T-helper 1 cell treated with Interleukin-12 subunit alpha and Interleukin-12 subunit beta and Interleukin-4 antibody, amounts not matched to agents 30 μg/mL and 1 μg/mL, for 36 hours (primary cell): ENCODE measurements around the gene LRRC74B.

Source experiments
- H3K27ac Mint-ChIP-seq: one replicate; pipeline ENCODE4 v1.8.0; 2021; ENCODE audit warnings: mild to moderate bottlenecking, mixed read lengths
- H3K27me3 Mint-ChIP-seq: one replicate; pipeline ENCODE4 v1.8.0; 2021; ENCODE audit warnings: low read depth, mixed read lengths
- H3K36me3 Mint-ChIP-seq: one replicate; pipeline ENCODE4 v1.8.0; 2021; ENCODE audit warnings: low read depth, mixed read lengths
- H3K4me1 Mint-ChIP-seq: one replicate; pipeline ENCODE4 v1.8.0; 2021; ENCODE audit warnings: low read depth, mixed read lengths
- H3K4me3 Mint-ChIP-seq: one replicate; pipeline ENCODE4 v1.8.0; 2021; ENCODE audit warnings: mild to moderate bottlenecking, moderate library complexity, mixed read lengths
- H3K9me3 Mint-ChIP-seq: one replicate; pipeline ENCODE4 v1.8.0; 2021; ENCODE audit warnings: mixed read lengths

Gene LRRC74B

DNA sequence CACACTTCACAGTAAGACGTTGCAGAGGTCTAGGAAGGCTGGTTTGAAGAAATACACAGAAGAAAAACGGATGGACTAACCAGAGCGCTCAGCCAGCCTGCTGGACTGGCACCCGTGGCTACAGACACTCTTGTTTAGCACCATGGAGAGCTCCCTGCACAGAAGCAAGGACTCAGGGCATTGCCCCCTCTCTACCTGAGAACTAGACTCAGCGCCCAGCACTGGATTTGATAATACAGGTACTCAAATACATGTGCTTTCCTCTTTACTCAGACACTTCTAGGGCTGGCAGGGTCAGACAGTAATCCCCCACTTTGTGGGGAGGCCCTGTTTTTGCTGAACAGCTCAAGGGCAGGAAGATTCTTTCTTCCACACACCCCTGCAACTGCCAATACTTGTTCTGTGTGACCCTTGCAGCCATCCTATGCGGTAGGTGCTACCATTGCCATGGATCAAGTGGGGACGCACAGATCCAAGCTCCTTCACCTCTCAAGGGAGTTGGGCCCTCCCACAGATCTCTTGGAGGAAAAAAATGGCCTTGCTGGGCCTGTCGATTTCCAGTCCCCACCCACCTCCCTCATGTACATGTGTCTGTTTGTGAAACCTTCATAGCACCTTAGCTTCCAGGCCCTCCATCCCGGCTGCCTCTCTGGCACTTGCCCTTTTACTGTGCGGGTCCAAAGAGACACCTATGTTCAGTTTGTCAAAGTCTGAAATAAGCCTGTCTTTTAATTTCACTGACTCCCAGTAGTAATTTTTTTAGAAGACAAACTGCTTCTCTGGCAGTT lies 35.9 kb upstream of the LRRC74B start:
- no peaks in the 10 kb centered on the region for H3K36me3 Mint-ChIP-seq
- H3K27ac Mint-ChIP-seq: no peak overlapping the region

DNA sequence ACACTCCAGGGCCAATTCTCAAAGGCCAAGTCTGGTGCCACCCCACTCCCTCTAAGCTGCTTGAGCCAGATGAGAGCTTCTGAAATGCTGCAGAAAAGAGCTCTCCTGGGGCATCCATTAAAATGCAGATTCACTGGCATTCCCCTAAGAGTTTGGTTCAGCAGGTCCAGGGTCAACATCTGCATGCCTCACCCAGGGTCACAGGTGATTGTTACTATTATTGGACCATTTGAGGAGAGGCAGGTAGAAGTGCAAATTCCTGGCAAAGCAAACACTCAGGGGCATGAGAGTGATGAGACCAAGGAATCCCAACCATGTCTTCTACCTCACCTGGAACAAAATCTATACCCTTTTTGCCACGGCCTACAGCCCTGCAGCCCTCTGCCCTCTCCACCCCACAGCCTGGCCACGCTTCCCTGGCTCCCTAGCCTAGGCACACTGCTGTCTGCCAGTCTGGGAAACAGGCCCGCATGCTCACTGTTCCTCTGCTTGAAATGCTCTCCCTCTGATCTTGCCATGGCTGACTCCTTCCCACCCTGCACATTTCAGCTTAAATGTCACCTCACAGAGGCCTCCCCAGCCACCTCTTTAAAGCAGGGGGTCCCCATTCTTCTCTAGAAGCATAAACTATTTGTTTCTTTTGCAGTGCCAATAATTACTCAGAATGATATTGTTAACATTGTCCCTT lies 35.2 kb upstream of the LRRC74B start:
- Mint-ChIP-seq H3K36me3 (no peaks in the 10 kb centered on the region), H3K4me3 (no peak overlapping the region)

More for the DNA sequence above, 35.9 kb upstream of the LRRC74B start:
- Mint-ChIP-seq H3K9me3 (no peaks in the 10 kb centered on the region), H3K4me3 (no peak overlapping the region), H3K27me3 (peaks cover 7% of the 10 kb centered on the region), H3K4me1 (peaks cover 12% of the 10 kb centered on the region)

GRCh38 chr22:21012446-21013407 lies 33.0 kb upstream of the LRRC74B start:
- Mint-ChIP-seq H3K4me3 (no peak overlapping the region), H3K9me3 (no peaks in the 10 kb centered on the region), H3K4me1 (peaks cover 15% of the 10 kb centered on the region), H3K36me3 (no peaks in the 10 kb centered on the region), H3K27ac (no peak overlapping the region), H3K27me3 (peaks cover 19% of the 10 kb centered on the region)

More for the DNA sequence above, 35.2 kb upstream of the LRRC74B start:
- Mint-ChIP-seq H3K9me3 (no peaks in the 10 kb centered on the region), H3K4me1 (peaks cover 15% of the 10 kb centered on the region), H3K27ac (no peak overlapping the region), H3K27me3 (peaks cover 11% of the 10 kb centered on the region)

DNA sequence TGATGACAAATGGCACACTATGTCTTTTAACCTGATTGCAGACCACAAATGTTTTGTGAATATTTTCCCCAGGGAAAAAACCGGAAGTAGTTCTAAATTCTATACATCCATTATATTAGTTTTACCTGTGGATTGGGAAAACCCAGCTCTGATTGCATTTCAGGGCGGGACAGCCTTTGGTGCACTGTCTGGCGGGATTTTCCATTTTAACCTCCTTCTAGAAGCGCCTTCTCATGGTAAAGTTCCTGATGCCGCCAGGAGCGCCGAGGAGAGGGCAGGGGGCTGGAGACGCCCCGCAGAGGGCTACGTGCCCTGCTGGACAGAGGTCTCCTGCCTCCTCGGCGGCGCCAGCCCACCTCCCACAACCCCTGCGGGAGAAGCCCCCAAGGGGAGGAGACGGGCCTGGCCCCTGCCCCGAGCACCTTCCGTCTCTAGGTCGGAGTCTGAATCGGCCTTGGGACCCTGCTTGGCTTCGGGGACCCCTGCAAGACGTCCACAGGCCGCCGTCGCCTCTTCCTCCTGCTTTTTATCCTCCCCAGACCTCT lies 32.0 kb upstream of the LRRC74B start:
- H3K27me3 Mint-ChIP-seq: peaks cover 21% of the 10 kb centered on the region
- no peaks in the 10 kb centered on the region for H3K9me3 Mint-ChIP-seq
- H3K4me3 Mint-ChIP-seq: peak overlapping the region; percentile 69
- H3K4me1 Mint-ChIP-seq: peaks cover 15% of the 10 kb centered on the region
- peak overlapping the region; percentile 52 for H3K27ac Mint-ChIP-seq
- no peaks in the 10 kb centered on the region for H3K36me3 Mint-ChIP-seq

DNA sequence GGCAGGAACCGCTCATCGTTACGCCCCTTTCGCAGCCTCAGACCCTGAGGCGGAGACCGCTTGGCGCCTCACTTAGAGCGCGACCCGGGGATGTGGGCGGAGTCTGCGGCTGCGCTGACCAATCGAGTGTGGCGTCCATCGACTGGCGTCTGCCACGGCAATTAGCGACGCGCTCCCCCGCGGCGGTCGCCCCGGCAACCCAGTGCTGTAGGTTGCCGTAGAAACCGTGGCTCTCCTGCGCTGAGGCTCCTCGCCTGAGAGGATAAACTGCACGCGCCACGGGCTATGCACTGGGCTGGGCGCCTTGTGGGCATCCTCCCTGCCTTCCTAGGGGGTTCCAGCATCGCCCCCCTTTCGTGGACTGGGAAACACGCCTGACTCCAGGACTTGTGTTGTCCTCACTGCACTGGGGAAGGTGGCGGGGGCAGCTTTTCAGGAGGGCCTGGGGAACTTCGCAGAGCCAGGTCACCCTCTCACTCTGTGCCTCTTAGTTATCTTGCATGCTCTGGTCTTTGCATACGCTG lies 31.5 kb upstream of the LRRC74B start:
- H3K4me1 Mint-ChIP-seq: peaks cover 15% of the 10 kb centered on the region
- H3K36me3 Mint-ChIP-seq: no peaks in the 10 kb centered on the region

GRCh38 chr22:21014726-21015465 lies 30.9 kb upstream of the LRRC74B start, which contains the start of gene P2RX6:
Gene P2RX6, plus strand, starts transcription at chr22:21015165. Its CDS starts 10 bp downstream, at chr22:21015175.
- peak within 1 kb of the TSS; percentile 69 for H3K4me3 Mint-ChIP-seq
- H3K4me1 Mint-ChIP-seq: peaks cover 15% of the 10 kb centered on the region
- peak within 1 kb of the TSS; percentile 52 for H3K27ac Mint-ChIP-seq
- no peaks in the 10 kb centered on the region for H3K9me3 Mint-ChIP-seq
- H3K36me3 Mint-ChIP-seq: no peaks in the 10 kb centered on the region
- peaks cover 21% of the 10 kb centered on the region for H3K27me3 Mint-ChIP-seq

More for the DNA sequence above, 31.5 kb upstream of the LRRC74B start:
- Mint-ChIP-seq H3K4me3 (peak overlapping the region; percentile 69), H3K27ac (peak overlapping the region; percentile 52), H3K9me3 (no peaks in the 10 kb centered on the region), H3K27me3 (peaks cover 21% of the 10 kb centered on the region)

DNA sequence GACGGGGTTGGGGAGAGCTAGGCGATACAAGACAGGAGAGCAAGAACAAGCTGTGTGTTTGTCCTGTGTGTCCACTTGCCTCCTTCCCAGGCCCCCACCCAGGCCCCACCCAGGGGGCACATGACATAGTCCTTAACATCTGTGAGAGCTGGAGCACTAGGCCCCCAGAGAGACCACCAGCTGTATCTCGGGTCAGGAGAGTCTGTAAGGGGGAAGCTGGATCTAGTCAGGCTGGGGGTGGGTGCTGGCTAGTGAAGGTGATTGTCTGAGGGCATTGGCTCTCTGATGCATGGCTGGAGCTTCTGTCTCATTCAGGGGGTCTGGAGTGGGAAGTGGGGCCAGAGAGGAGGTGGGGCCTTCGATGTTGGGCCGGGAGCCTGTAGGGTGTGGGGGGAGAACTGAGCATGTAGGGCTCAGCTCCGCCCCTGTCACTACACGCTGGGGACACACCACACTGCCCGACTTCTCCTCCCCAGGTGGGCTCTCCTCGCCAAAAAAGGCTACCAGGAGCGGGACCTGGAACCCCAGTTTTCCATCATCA lies 30.2 kb upstream of the LRRC74B start:
- peaks cover 21% of the 10 kb centered on the region for H3K27me3 Mint-ChIP-seq
- H3K9me3 Mint-ChIP-seq: no peaks in the 10 kb centered on the region
- H3K27ac Mint-ChIP-seq: no peak overlapping the region
- no peak overlapping the region for H3K4me3 Mint-ChIP-seq
- H3K36me3 Mint-ChIP-seq: no peaks in the 10 kb centered on the region
- H3K4me1 Mint-ChIP-seq: peaks cover 15% of the 10 kb centered on the region

- Mint-ChIP-seq H3K4me1 (peaks cover 15% of the 10 kb centered on the region), H3K36me3 (no peaks in the 10 kb centered on the region), H3K27me3 (peaks cover 21% of the 10 kb centered on the region), H3K27ac (no peak overlapping the region), H3K9me3 (no peaks in the 10 kb centered on the region), H3K4me3 (no peak overlapping the region)
Measured at GRCh38 chr22:21016644-21017420, 28.9 kb upstream of the LRRC74B start.

DNA sequence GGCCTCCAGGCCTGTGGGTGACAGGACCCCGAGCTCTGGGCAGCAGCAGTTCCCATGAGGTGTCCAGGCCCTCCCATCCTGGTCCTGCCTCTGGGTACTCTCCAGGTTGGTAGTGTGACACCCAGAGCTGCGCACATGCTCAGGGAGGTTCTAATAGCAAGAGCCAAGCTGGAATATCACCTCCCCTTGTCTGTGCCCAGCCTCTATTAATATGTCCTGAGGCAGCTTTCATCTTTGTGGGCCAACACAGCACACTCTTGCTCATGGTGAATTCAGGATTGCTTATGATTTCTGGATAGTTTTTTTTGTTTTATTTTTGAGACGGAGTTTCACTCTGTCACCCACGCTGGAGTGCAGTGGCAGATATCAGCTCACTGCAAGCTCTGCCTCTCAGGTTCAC lies 27.4 kb upstream of the LRRC74B start:
- no peaks in the 10 kb centered on the region for H3K9me3 Mint-ChIP-seq
- H3K4me1 Mint-ChIP-seq: peaks cover 14% of the 10 kb centered on the region
- no peak overlapping the region for H3K27ac Mint-ChIP-seq
- H3K4me3 Mint-ChIP-seq: no peak overlapping the region
- peaks cover 21% of the 10 kb centered on the region for H3K27me3 Mint-ChIP-seq
- no peaks in the 10 kb centered on the region for H3K36me3 Mint-ChIP-seq

- Mint-ChIP-seq H3K9me3 (no peaks in the 10 kb centered on the region), H3K4me1 (peaks cover 8% of the 10 kb centered on the region), H3K27me3 (peaks cover 10% of the 10 kb centered on the region), H3K4me3 (no peak overlapping the region), H3K36me3 (no peaks in the 10 kb centered on the region), H3K27ac (no peak overlapping the region)
Measured at GRCh38 chr22:21020802-21021429, 24.8 kb upstream of the LRRC74B start.

DNA sequence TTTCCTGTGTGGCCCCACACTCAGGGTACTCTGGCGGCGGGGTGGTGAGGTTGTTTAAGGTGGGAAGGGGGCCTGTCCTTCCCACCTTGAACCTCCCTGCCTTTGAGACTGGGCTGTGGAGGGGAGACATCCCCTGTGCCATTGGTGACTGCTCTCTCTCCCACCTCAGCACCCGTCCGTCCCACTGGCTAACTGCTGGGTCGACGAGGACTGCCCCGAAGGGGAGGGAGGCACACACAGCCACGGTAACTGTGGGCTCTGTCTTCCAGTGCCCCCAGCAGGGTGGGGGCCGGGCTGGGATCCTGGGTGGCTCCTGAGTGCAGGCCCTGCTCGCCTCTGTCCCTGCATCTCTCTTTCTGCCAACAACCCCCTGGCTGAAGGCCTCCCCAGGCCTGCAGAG lies 23.2 kb upstream of the LRRC74B start:
- Mint-ChIP-seq H3K36me3 (no peaks in the 10 kb centered on the region), H3K27ac (no peak overlapping the region), H3K4me1 (peaks cover 8% of the 10 kb centered on the region), H3K9me3 (no peaks in the 10 kb centered on the region), H3K27me3 (peaks cover 3% of the 10 kb centered on the region), H3K4me3 (no peak overlapping the region)

GRCh38 chr22:21022955-21023614 lies 22.7 kb upstream of the LRRC74B start:
- H3K27me3 Mint-ChIP-seq: no peaks in the 10 kb centered on the region
- no peaks in the 10 kb centered on the region for H3K9me3 Mint-ChIP-seq
- H3K4me1 Mint-ChIP-seq: peaks cover 8% of the 10 kb centered on the region
- no peak overlapping the region for H3K4me3 Mint-ChIP-seq
- no peaks in the 10 kb centered on the region for H3K36me3 Mint-ChIP-seq
- no peak overlapping the region for H3K27ac Mint-ChIP-seq
